Cardiac muscle cell (in vitro differentiated cells and primary cell): ENCODE measurements around the gene SLC5A11. TPM values are rescaled to one million over a fixed set of nuclear protein-coding genes. Genes with fewer than 3 reads are reported as not detected.

Experiments
- DNase-seq, 2 donors: peaks; one replicate each; pipeline versions ENCODE4 v3.0.0 to v3.0.0-alpha.2; 2010 to 2017; ENCODE audit warnings: low read depth in 1 of 2, low spot score in 1 of 2
- H3K27ac ChIP-seq: fragments of 200-600 bp; sonication (generic); 2 replicates; pipeline ENCODE4 v1.5.1; 2016
- H3K27me3 ChIP-seq: fragments of 200-600 bp; sonication (generic); 2 replicates; pipeline ENCODE4 v1.6.0; 2016; ENCODE audit warnings: control low read depth
- H3K36me3 ChIP-seq: fragments of 200-600 bp; sonication (generic); 2 replicates; pipeline ENCODE4 v1.5.1; 2016; ENCODE audit warnings: control low read depth
- H3K4me1 ChIP-seq: fragments of 200-600 bp; sonication (generic); 2 replicates; pipeline ENCODE4 v1.8.1; 2017; ENCODE audit warnings: low read depth, mild to moderate bottlenecking, mixed run types
- H3K4me3 ChIP-seq: fragments of 200-600 bp; sonication (generic); 2 replicates; pipeline ENCODE4 v1.5.1; 2016; ENCODE audit warnings: mild to moderate bottlenecking
- H3K9me3 ChIP-seq: fragments of 200-600 bp; sonication (generic); 2 replicates; pipeline ENCODE4 v1.5.1; 2017; ENCODE audit warnings: low read depth, mild to moderate bottlenecking, control low read depth
- CTCF ChIP-seq: IDR thresholded peaks from 2 replicates; pipeline ENCODE4 v1.5.1; 2012; ENCODE audit warnings: low read depth, mild to moderate bottlenecking, low read length
- polyA plus RNA-seq: library from polyadenylated mRNA; unstranded; fragments of >200 nt; fragmentation: Nextera tagmentation; extraction: Ambion mirVana; gene quantifications from 2 replicates; pipeline ENCODE4 v1.2.1, GENCODE V29; 2016
- total RNA-seq: library from RNA; depleted of rRNA; stranded (reverse); fragments of >200 nt; gene quantifications from 2 replicates; pipeline ENCODE4 v1.2.3, GENCODE V29; 2016

The SLC5A11 gene
- total and polyA plus RNA-seq, 2 experiments from 2014 or later, result not detected

GRCh38 chr16:24939738-24940137, 94.0 kb downstream of the SLC5A11 start:
- TF ChIP-seq CTCF, result no peak
- Histone ChIP-seq H3K4me1 (no peaks in the 10 kb centered on the region), H3K9me3 (no peaks in the 10 kb centered on the region), H3K27ac (no peak overlapping the region), H3K36me3 (peaks cover 40% of the 10 kb centered on the region), H3K27me3 (no peaks in the 10 kb centered on the region), H3K4me3 (no peak overlapping the region)
- DNase-seq, result no peak

- Histone ChIP-seq H3K4me1 (peaks cover 3% of the 10 kb centered on the region), H3K9me3 (no peaks in the 10 kb centered on the region), H3K27ac (no peak overlapping the region), H3K27me3 (no peaks in the 10 kb centered on the region), H3K4me3 (no peak overlapping the region), H3K36me3 (peaks cover 36% of the 10 kb centered on the region)
- DNase-seq, result no peak
- TF ChIP-seq CTCF, result no peak
Observed at GRCh38 chr16:24943471-24943870, 97.7 kb downstream of the SLC5A11 start.

- Histone ChIP-seq H3K4me1 (peaks cover 3% of the 10 kb centered on the region), H3K27me3 (no peaks in the 10 kb centered on the region), H3K4me3 (no peak overlapping the region), H3K36me3 (peaks cover 39% of the 10 kb centered on the region), H3K27ac (no peak overlapping the region), H3K9me3 (no peaks in the 10 kb centered on the region)
- no peak for TF ChIP-seq CTCF
- DNase-seq, result no peak
Observed at GRCh38 chr16:24944206-24944605, 98.4 kb downstream of the SLC5A11 start.

- DNase-seq, result peak in 1 of 2 donors; percentile 44
- H3K27ac ChIP-seq, result no peak overlapping the region
- H3K4me1 ChIP-seq, result peaks cover 3% of the 10 kb centered on the region
- H3K9me3 ChIP-seq, result no peaks in the 10 kb centered on the region
- TF ChIP-seq CTCF, result no peak
- no peaks in the 10 kb centered on the region for H3K27me3 ChIP-seq
- H3K36me3 ChIP-seq, result peaks cover 33% of the 10 kb centered on the region
- no peak overlapping the region for H3K4me3 ChIP-seq
Observed at GRCh38 chr16:24946155-24946554, 100.4 kb downstream of the SLC5A11 start.

GRCh38 chr16:24950275-24950674, 104.5 kb downstream of the SLC5A11 start:
- H3K9me3 ChIP-seq, result no peaks in the 10 kb centered on the region
- peaks cover 56% of the 10 kb centered on the region for H3K36me3 ChIP-seq

More at GRCh38 chr16:24950275-24950674, 104.5 kb downstream of the SLC5A11 start:
- no peak overlapping the region for H3K4me3 ChIP-seq
- no peak for TF ChIP-seq CTCF
- peaks cover 3% of the 10 kb centered on the region for H3K4me1 ChIP-seq
- peak in 1 of 2 donors; percentile 55 for DNase-seq
- H3K27me3 ChIP-seq, result no peaks in the 10 kb centered on the region
- H3K27ac ChIP-seq, result no peak overlapping the region
